GM23338 (cell line): ENCODE measurements around the gene COL18A1. TPM values are rescaled to one million over a fixed set of nuclear protein-coding genes. Genes with fewer than 3 reads are reported as not detected.

Source experiments
- ATAC-seq: fragments of 200-7000 bp; cut with Tn5 transposase; 3 replicates; pipeline ENCODE4 v1.9.1; 2020
- DNase-seq: peaks from one replicate; pipeline ENCODE4 v3.0.0-alpha.2; 2015; ENCODE audit warnings: low spot score
- H2AFZ ChIP-seq: fragments of 200-600 bp; sonication (generic); 2 replicates; pipeline ENCODE4 v1.8.0; 2016; ENCODE audit warnings: antibody characterized with exemption, mild to moderate bottlenecking, moderate library complexity
- H3F3A ChIP-seq: fragments of 200-600 bp; sonication (generic); replicated peaks from 2 replicates; pipeline ENCODE4 v1.8.0; 2017; ENCODE audit warnings: antibody characterized with exemption, mixed run types, low read depth
- H3K27ac ChIP-seq: fragments of 200-600 bp; sonication (generic); 2 replicates; pipeline ENCODE4 v1.6.1; 2016; ENCODE audit warnings: low read depth
- H3K27me3 ChIP-seq: fragments of 200-600 bp; sonication (generic); 2 replicates; pipeline ENCODE4 v1.8.0; 2016; ENCODE audit warnings: mild to moderate bottlenecking, mixed run types, moderate library complexity; ENCODE audit not compliant: insufficient read depth
- H3K36me3 ChIP-seq: fragments of 200-600 bp; sonication (generic); 2 replicates; pipeline ENCODE4 v1.8.0; 2016; ENCODE audit warnings: mild to moderate bottlenecking; ENCODE audit not compliant: insufficient read depth
- H3K4me1 ChIP-seq: fragments of 200-600 bp; sonication (generic); 2 replicates; pipeline ENCODE4 v1.8.0; 2016; ENCODE audit warnings: mild to moderate bottlenecking, moderate library complexity; ENCODE audit not compliant: insufficient read depth
- H3K4me2 ChIP-seq: fragments of 200-600 bp; sonication (generic); 2 replicates; pipeline ENCODE4 v1.7.1; 2017; ENCODE audit warnings: mixed run types
- H3K4me3 ChIP-seq: fragments of 200-600 bp; sonication (generic); 2 replicates; pipeline ENCODE4 v1.6.1; 2016; ENCODE audit warnings: mixed run types
- H3K79me2 ChIP-seq: fragments of 200-600 bp; sonication (generic); replicated peaks from 2 replicates; pipeline ENCODE4 v1.8.0; 2017; ENCODE audit warnings: mild to moderate bottlenecking; ENCODE audit not compliant: insufficient read depth
- H3K9me2 ChIP-seq: fragments of 200-600 bp; sonication (generic); 2 replicates; pipeline ENCODE4 v1.8.0; 2017; ENCODE audit not compliant: insufficient read depth
- H4K20me1 ChIP-seq: fragments of 200-600 bp; sonication (generic); replicated peaks from 2 replicates; pipeline ENCODE4 v1.8.0; 2017; ENCODE audit warnings: mild to moderate bottlenecking; ENCODE audit not compliant: insufficient read depth
- H3K27ac Mint-ChIP-seq: 2 replicates; pipeline ENCODE4 v1.8.0; 2020; ENCODE audit warnings: inconsistent platforms, mild to moderate bottlenecking, moderate library complexity, mixed read lengths
- H3K27me3 Mint-ChIP-seq: 3 replicates; pipeline ENCODE4 v1.8.0; 2022; ENCODE audit warnings: low read depth, mild to moderate bottlenecking, moderate library complexity, mixed read lengths, inconsistent platforms; ENCODE audit not compliant: insufficient read depth, poor library complexity
- H3K36me3 Mint-ChIP-seq: 3 replicates; pipeline ENCODE4 v1.8.0; 2021; ENCODE audit warnings: low read depth, mild to moderate bottlenecking, inconsistent platforms, moderate library complexity, mixed read lengths
- H3K4me1 Mint-ChIP-seq: 3 replicates; pipeline ENCODE4 v1.8.0; 2020; ENCODE audit warnings: mild to moderate bottlenecking, inconsistent platforms, mixed read lengths
- H3K4me3 Mint-ChIP-seq: 3 replicates; pipeline ENCODE4 v1.8.0; 2021; ENCODE audit warnings: moderate library complexity, mild to moderate bottlenecking, inconsistent platforms, mixed read lengths
- H3K9me3 Mint-ChIP-seq: 3 replicates; pipeline ENCODE4 v1.8.0; 2020; ENCODE audit warnings: moderate library complexity, mild to moderate bottlenecking, inconsistent platforms, mixed read lengths
- CREB1 ChIP-seq: fragments of 250-450 bp; sonication (Bioruptor Pico); IDR thresholded peaks from 2 replicates; pipeline ENCODE4 v1.5.0; 2020; ENCODE audit warnings: low read depth, mild to moderate bottlenecking, moderate library complexity
- CTCF ChIP-seq, 2 experiments: fragments of 200-600 bp in 1 of 2; sonication (generic) in 1 of 2; conservative IDR thresholded peaks; 2 replicates each; pipeline versions ENCODE4 v1.5.1 to v1.6.1; 2016 to 2017; ENCODE audit warnings: antibody characterized with exemption in 2 of 2, low read depth in 2 of 2, mild to moderate bottlenecking in 2 of 2, moderate library complexity in 1 of 2
- ETS1 ChIP-seq: IDR thresholded peaks from 2 replicates; pipeline ENCODE4 v1.6.1; 2016; ENCODE audit warnings: antibody characterized with exemption
- EZH2 ChIP-seq: fragments of 200-600 bp; sonication (generic); IDR thresholded peaks from one replicate; pipeline ENCODE4 v1.8.0; 2017; ENCODE audit warnings: antibody characterized with exemption, mild to moderate bottlenecking, low read depth; ENCODE audit not compliant: unreplicated experiment
- EZH2phosphoT487 ChIP-seq: fragments of 200-600 bp; sonication (generic); IDR thresholded peaks from one replicate; pipeline ENCODE4 v1.8.1; 2018; ENCODE audit warnings: antibody characterized with exemption; ENCODE audit not compliant: unreplicated experiment
- JUNB ChIP-seq: IDR thresholded peaks from one replicate; pipeline ENCODE4 v1.6.1; 2016; ENCODE audit warnings: antibody characterized with exemption; ENCODE audit not compliant: unreplicated experiment
- NANOG ChIP-seq: IDR thresholded peaks from 2 replicates; pipeline ENCODE4 v1.6.1; 2016; ENCODE audit warnings: antibody characterized with exemption, borderline replicate concordance
- POLR2AphosphoS5 ChIP-seq: IDR thresholded peaks from 2 replicates; pipeline ENCODE4 v1.6.1; 2016; ENCODE audit warnings: antibody characterized with exemption, low read depth
- REST ChIP-seq: IDR thresholded peaks from one replicate; pipeline ENCODE4 v1.6.1; 2018; ENCODE audit warnings: antibody characterized with exemption; ENCODE audit not compliant: unreplicated experiment
- STAT1 ChIP-seq: IDR thresholded peaks from one replicate; pipeline ENCODE4 v1.6.1; 2016; ENCODE audit warnings: antibody characterized with exemption; ENCODE audit not compliant: unreplicated experiment
- ZNF114 ChIP-seq: fragments of 250-450 bp; sonication (Bioruptor Pico); IDR thresholded peaks from 2 replicates; pipeline ENCODE4 v1.5.0; 2020; ENCODE audit warnings: mild to moderate bottlenecking, moderate library complexity
- ZNF331 ChIP-seq: fragments of 250-450 bp; sonication (Bioruptor Pico); IDR thresholded peaks from 2 replicates; pipeline ENCODE4 v1.5.0; 2020; ENCODE audit warnings: low read depth, mild to moderate bottlenecking, moderate library complexity
- ZNF462 ChIP-seq: fragments of 250-450 bp; sonication (Bioruptor Pico); IDR thresholded peaks from 2 replicates; pipeline ENCODE4 v1.5.0; 2020; ENCODE audit warnings: mild to moderate bottlenecking, moderate library complexity
- polyA plus RNA-seq: library from polyadenylated mRNA; unstranded; fragments of >200 nt; fragmentation: Nextera tagmentation; extraction: Ambion mirVana; gene quantifications from 2 replicates; pipeline ENCODE4 v1.2.1, GENCODE V29; 2016
- total RNA-seq: library from RNA; depleted of rRNA; stranded (reverse); fragments of >200 nt; shearing (Covaris generic); gene quantifications from 2 replicates; pipeline ENCODE4 v1.2.3, GENCODE V29; 2014

Gene COL18A1
- total and polyA plus RNA-seq, 2 experiments from 2014 or later: 38.4 to 430 TPM

GRCh38 chr21:45535341-45536081, 130.5 kb downstream of the COL18A1 start:
- Histone ChIP-seq H3K27me3 (no peaks in the 10 kb centered on the region), H3K4me1 (no peaks in the 10 kb centered on the region), H3K9me2 (no peaks in the 10 kb centered on the region), H3K4me2 (no peak overlapping the region), H3F3A (no peaks in the 10 kb centered on the region), H3K27ac (no peak overlapping the region), H3K36me3 (no peaks in the 10 kb centered on the region), H2AFZ (no peak overlapping the region), H3K79me2 (peaks cover 24% of the 10 kb centered on the region), H4K20me1 (peaks cover 7% of the 10 kb centered on the region; the same call in 1 of the 2 replicates), H3K4me3 (no peak overlapping the region)
- ATAC-seq (no peak), DNase-seq (no peak)
- Mint-ChIP-seq H3K36me3 (peaks cover 11% of the 10 kb centered on the region; the same call in 2 of the 3 replicates), H3K27me3 (peaks cover 7% of the 10 kb centered on the region), H3K4me3 (no peak overlapping the region), H3K4me1 (no peaks in the 10 kb centered on the region), H3K9me3 (no peaks in the 10 kb centered on the region; the same call in 2 of the 3 replicates), H3K27ac (no peak overlapping the region)
- TF ChIP-seq STAT1 (no peak), ZNF114 (no peak), NANOG (no peak), CREB1 (CRISPR knock-in tag) (no peak), ZNF462 (CRISPR knock-in tag) (no peak), CTCF (conservative IDR thresholded peaks at IDR 0.05; ENCODE audit: low read depth in 2 of 2) (no peak), ZNF331 (no peak), JUNB (no peak), POLR2AphosphoS5 (no peak), EZH2phosphoT487 (no peak), EZH2 (no peak), ETS1 (no peak), REST (no peak)
